Prostate gland (tissue), 2 donors: Measurements from ENCODE around the gene ACTR2.

Source experiments
- POLR2AphosphoS5 ChIP-seq: sonication (generic); formaldehyde crosslinking; IDR thresholded peaks from one replicate; pipeline ENCODE4 v1.6.1; 2017; ENCODE audit warnings: antibody characterized with exemption
- TF ChIP-seq, protein P1 (sequence below), 4 experiments: fragments of 200-600 bp in 2 of 4; fragments of 450-650 bp in 2 of 4; sonication (generic) in 2 of 4; IDR thresholded peaks; 1 replicate in 3 of 4; 2 replicates in 1 of 4; pipeline ENCODE4 v1.5.1; 2016 to 2019; ENCODE audit warnings: antibody characterized with exemption in 4 of 4, mild to moderate bottlenecking in 2 of 4, moderate library complexity in 2 of 4

DNA sequence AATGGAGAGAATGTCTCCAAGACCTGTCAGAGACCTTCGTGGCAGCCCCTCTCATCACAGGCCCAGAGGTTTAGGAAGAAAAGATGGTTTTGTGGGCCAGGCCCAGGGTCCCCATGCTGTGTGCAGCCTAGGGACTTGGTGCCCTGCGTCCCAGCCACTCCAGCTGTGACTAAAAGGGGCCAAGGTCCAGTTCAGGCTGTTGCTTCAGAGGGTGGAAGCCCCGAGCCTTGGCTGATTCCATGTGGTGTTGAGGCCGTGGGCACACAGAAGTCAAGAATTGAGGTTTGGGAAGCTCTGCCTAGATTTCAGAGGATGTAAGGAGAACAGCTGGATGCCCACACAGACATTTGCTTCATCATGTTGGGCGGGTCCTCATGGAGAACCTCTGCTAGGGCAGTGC lies 45.1 kb upstream of the ACTR2 start:
- TF ChIP-seq POLR2AphosphoS5 = no peak
- TF ChIP-seq, protein P1, sequence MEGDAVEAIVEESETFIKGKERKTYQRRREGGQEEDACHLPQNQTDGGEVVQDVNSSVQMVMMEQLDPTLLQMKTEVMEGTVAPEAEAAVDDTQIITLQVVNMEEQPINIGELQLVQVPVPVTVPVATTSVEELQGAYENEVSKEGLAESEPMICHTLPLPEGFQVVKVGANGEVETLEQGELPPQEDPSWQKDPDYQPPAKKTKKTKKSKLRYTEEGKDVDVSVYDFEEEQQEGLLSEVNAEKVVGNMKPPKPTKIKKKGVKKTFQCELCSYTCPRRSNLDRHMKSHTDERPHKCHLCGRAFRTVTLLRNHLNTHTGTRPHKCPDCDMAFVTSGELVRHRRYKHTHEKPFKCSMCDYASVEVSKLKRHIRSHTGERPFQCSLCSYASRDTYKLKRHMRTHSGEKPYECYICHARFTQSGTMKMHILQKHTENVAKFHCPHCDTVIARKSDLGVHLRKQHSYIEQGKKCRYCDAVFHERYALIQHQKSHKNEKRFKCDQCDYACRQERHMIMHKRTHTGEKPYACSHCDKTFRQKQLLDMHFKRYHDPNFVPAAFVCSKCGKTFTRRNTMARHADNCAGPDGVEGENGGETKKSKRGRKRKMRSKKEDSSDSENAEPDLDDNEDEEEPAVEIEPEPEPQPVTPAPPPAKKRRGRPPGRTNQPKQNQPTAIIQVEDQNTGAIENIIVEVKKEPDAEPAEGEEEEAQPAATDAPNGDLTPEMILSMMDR (IDR thresholded peaks at IDR 0.05) = no peak
